DND-41 (cell line): ENCODE results near the gene NTM.

ENCODE experiments used
- CTCF ChIP-seq: IDR thresholded peaks from 2 replicates; pipeline ENCODE4 v1.5.1; 2012; ENCODE audit warnings: borderline replicate concordance, low read length, moderate library complexity, mild to moderate bottlenecking; ENCODE audit not compliant: poor library complexity, severe bottlenecking; ENCODE audit errors: extremely low read depth
- EZH2 ChIP-seq: IDR thresholded peaks from 3 replicates; pipeline ENCODE4 v1.6.1; 2012; ENCODE audit warnings: borderline replicate concordance, low read depth, mild to moderate bottlenecking, moderate library complexity, low read length, inconsistent platforms; ENCODE audit not compliant: severe bottlenecking

- TF ChIP-seq CTCF: no peak
- no peak for TF ChIP-seq EZH2
These were observed 38.9 kb upstream of the NTM start for GRCh38 chr11:131331546-131331945.
